ENCODE data around the gene PLTP.

Gene PLTP

GRCh38 chr20:45909817-45910669, 1.9 kb downstream of the PLTP start:
- no peak for TF ChIP-seq CTCF (IDR thresholded peaks at IDR 0.05)

GRCh38 chr20:45909336-45909808, 2.6 kb downstream of the PLTP start:
- TF ChIP-seq CTCF (IDR thresholded peaks at IDR 0.05), result no peak

GRCh38 chr20:45908084-45908483, 3.9 kb downstream of the PLTP start:
- TF ChIP-seq CTCF (IDR thresholded peaks at IDR 0.05), result no peak

- TF ChIP-seq CTCF (IDR thresholded peaks at IDR 0.05), result no peak
These were observed 4.6 kb downstream of the PLTP start for GRCh38 chr20:45907219-45907948.

- no peak for TF ChIP-seq CTCF (IDR thresholded peaks at IDR 0.05)
These were observed 6.4 kb downstream of the PLTP start for GRCh38 chr20:45905505-45906079.

- no peak for TF ChIP-seq CTCF (IDR thresholded peaks at IDR 0.05)
These were observed 7.1 kb downstream of the PLTP start for GRCh38 chr20:45904583-45905504.

Measured in LNCAP (cell line).